Epithelial cell of proximal tubule (primary cell): Measurements from ENCODE around the gene TMEM87B. TPM values are rescaled to one million over a fixed set of nuclear protein-coding genes. Genes with fewer than 3 reads are reported as not detected.

Experiments used
- DNase-seq: peaks from one replicate; pipeline ENCODE4 v3.0.0-alpha.2; 2011; ENCODE audit warnings: low read depth
- H3K4me3 ChIP-seq: 2 replicates; pipeline ENCODE4 v1.5.1; 2011; ENCODE audit warnings: low read depth, mild to moderate bottlenecking, low read length
- CTCF ChIP-seq: conservative IDR thresholded peaks from 2 replicates; pipeline ENCODE4 v1.5.1; 2012; ENCODE audit warnings: low read depth, mild to moderate bottlenecking, low read length
- total RNA-seq: library from RNA; depleted of rRNA; stranded (reverse); fragments of >200 nt; gene quantifications from 2 replicates; pipeline ENCODE4 v1.2.3, GENCODE V29; 2015

Gene TMEM87B
- total RNA-seq, 1 donor from 2014 or later, result 20.8 TPM

GRCh38 chr2:112148477-112148876 lies 93.4 kb downstream of the TMEM87B start:
- H3K4me3 ChIP-seq, result no peak overlapping the region
- TF ChIP-seq CTCF, result no peak
- DNase-seq, result no peak

- no peak for TF ChIP-seq CTCF
- no peak overlapping the region for H3K4me3 ChIP-seq
- DNase-seq, result no peak
Measured at GRCh38 chr2:112149194-112149593, 94.1 kb downstream of the TMEM87B start.

GRCh38 chr2:112149866-112150435 lies 94.9 kb downstream of the TMEM87B start:
- no peak overlapping the region for H3K4me3 ChIP-seq
- TF ChIP-seq CTCF, result no peak
- DNase-seq, result no peak

GRCh38 chr2:112150447-112150846 lies 95.4 kb downstream of the TMEM87B start:
- peak; percentile 91 for DNase-seq
- H3K4me3 ChIP-seq, result no peak overlapping the region
- no peak for TF ChIP-seq CTCF

GRCh38 chr2:112150851-112151250 lies 95.8 kb downstream of the TMEM87B start:
- H3K4me3 ChIP-seq, result no peak overlapping the region
- DNase-seq, result no peak
- no peak for TF ChIP-seq CTCF

- H3K4me3 ChIP-seq, result no peak overlapping the region
- DNase-seq, result no peak
- TF ChIP-seq CTCF, result no peak
Measured at GRCh38 chr2:112151271-112151670, 96.2 kb downstream of the TMEM87B start.

GRCh38 chr2:112151701-112152440 lies 96.8 kb downstream of the TMEM87B start:
- no peak for TF ChIP-seq CTCF
- no peak overlapping the region for H3K4me3 ChIP-seq
- no peak for DNase-seq
